Caki2 (cell line): ENCODE results near the gene SWI5. TPM values are rescaled to one million over a fixed set of nuclear protein-coding genes. Genes with fewer than 3 reads are reported as not detected.

Experiments used
- DNase-seq: peaks from one replicate; pipeline ENCODE4 v3.0.0-alpha.2; 2015; ENCODE audit warnings: low read depth
- in situ Hi-C: cut with HindIII; loops from 2 replicates; pipeline ENCODE4 v1.10.0; 2016; ENCODE audit warnings: low sequenced_read_pairs, low pct_unique_long_range_greater_than_20kb, mixed read lengths
- total RNA-seq: library from RNA; depleted of rRNA; stranded (reverse); fragments of >200 nt; shearing (Covaris generic); gene quantifications from 2 replicates; pipeline ENCODE4 v1.2.3, GENCODE V29; 2014; ENCODE audit warnings: low replicate concordance; rRNA removed

Gene SWI5
- total RNA-seq, 1 experiment from 2014 or later: 141 TPM

DNA sequence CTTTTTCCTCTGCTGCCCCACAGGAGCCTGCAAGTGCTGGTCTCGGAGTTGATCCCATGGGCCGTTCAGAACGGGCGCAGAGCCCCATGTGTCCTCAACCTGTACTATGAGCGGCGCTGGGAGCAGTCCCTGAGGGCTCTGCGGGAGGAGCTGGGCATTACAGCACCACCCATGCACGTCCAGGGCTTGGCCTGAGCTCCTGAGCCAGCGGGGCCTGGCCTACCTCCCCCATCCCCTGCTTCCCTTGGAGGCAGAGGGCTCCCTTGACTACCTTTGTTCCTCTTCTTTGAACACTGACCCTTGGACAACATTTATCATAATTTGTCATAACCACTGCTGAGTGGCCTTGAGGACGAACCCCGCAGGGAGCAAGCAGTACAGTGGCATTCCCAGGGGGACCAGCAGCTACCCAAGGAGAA, 57.4 kb downstream of the SWI5 start:
- no peak for DNase-seq
- in situ Hi-C loops: no loop called here

DNA sequence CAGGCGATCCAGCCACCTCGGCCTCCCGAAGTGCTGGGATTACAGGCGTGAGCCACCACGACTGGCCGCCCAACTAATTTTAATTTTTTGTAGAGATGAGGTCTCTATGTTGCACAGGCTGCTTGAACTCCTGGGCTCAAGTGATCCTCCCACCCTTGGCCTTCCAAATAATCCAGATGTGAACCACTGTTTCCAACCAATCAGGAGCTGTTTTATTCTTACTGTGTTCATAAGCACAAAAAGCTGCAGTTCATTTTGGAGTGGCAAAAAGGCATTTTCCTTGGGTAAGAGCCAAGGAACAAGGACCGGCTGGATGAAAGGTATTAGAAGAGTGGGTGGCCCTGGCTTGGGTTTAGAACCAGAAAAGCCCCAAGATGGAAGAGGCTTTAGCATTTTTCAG, 59.1 kb downstream of the SWI5 start:
- in situ Hi-C loops: no loop called here
- no peak for DNase-seq

DNA sequence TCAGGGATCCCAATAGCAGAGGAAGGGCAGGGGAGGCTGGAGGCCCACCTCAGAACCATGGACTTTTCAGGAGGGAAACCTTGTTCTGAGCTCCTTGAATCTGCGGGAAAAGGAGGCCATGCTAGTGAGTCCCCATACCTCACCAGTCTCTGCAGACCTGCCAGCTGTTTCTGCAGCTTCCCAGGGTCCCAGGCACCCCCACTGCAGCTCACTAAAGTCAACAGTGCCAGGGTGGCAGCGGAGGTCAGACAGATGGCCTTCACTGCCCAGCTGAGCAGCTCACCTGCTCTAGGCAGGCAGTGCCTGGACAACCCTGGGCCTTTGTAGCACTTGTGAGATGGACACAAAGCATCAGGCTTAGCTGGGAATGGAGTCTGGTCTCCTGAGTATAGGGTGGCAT, 59.8 kb downstream of the SWI5 start:
- in situ Hi-C loops: no loop called here
- DNase-seq: no peak

DNA sequence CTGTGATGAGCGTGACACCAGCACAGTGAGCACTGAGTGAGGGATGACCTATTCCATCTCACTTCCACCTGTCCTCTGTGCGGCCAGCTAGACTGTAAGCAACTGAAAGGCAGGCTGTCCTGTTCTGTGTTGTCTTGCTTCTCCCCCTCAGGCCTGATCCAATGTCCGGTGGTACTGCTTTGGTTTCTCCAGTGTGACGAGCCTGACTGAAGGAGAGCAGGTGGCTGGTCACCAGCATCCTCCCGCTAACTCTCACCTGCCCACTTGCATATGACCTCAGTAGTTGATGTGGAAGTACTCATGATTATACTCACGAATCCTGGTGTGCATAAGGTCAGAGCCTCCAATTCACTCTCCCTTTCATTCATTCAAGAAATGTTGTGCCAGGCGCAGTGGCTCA, 61.9 kb downstream of the SWI5 start:
- in situ Hi-C loops: no loop called here
- DNase-seq: no peak

Other genes starting within 250 kb of the SWI5 start
- 12.3 and 24.5 TPM in 2 replicates for gene NAIF1, start 209.0 kb upstream of the SWI5 start, total RNA-seq
- 5.0 and 14.5 TPM in 2 replicates for gene SLC25A25, start 208.0 kb upstream of the SWI5 start, total RNA-seq
- 93.5 and 114 TPM in 2 replicates for gene PTGES2, start 148.5 kb upstream of the SWI5 start, total RNA-seq
- gene LCN2, start 126.8 kb upstream of the SWI5 start, total RNA-seq: 2.2 TPM in 1 of 2 replicates, not detected in the other
- gene BBLN, start 116.0 kb upstream of the SWI5 start, total RNA-seq: 172 and 199 TPM in 2 replicates
- 25.6 and 27.7 TPM in 2 replicates for gene CIZ1, start 84.7 kb upstream of the SWI5 start, total RNA-seq
- 15.3 and 22.3 TPM in 2 replicates for gene DNM1, start 72.9 kb upstream of the SWI5 start, total RNA-seq
- 44.6 and 79.8 TPM in 2 replicates for gene GOLGA2, start 269 bp upstream of the SWI5 start, total RNA-seq
- 17.2 and 29.2 TPM in 2 replicates for gene TRUB2, start 46.2 kb downstream of the SWI5 start, total RNA-seq
- gene COQ4, start 46.6 kb downstream of the SWI5 start, total RNA-seq: 76.4 and 85.3 TPM in 2 replicates
- gene SLC27A4, start 64.3 kb downstream of the SWI5 start, total RNA-seq: 18.8 and 22.0 TPM in 2 replicates
- gene URM1, start 95.1 kb downstream of the SWI5 start, total RNA-seq: 71.8 and 107 TPM in 2 replicates
- 25.2 and 50.6 TPM in 2 replicates for gene CERCAM, start 144.6 kb downstream of the SWI5 start, total RNA-seq
- 31.4 and 32.1 TPM in 2 replicates for gene ODF2, start 179.7 kb downstream of the SWI5 start, total RNA-seq
- 42.4 and 45.8 TPM in 2 replicates for gene GLE1, start 228.4 kb downstream of the SWI5 start, total RNA-seq